SK-N-MC (cell line): ENCODE results near the gene LGALSL.

Experiments
- DNase-seq: peaks from one replicate; pipeline ENCODE4 v3.0.0-alpha.2; 2011; ENCODE audit warnings: low read depth, low spot score
- H3K27ac ChIP-seq: fragments of 200-600 bp; sonication (generic); 2 replicates; pipeline ENCODE4 v1.5.1; 2016; ENCODE audit warnings: mixed run types
- H3K36me3 ChIP-seq: fragments of 200-600 bp; sonication (generic); 2 replicates; pipeline ENCODE4 v1.6.1; 2017; ENCODE audit warnings: antibody characterized with exemption, low read length, mixed read lengths; ENCODE audit not compliant: insufficient read depth
- H3K4me3 ChIP-seq: fragments of 200-600 bp; sonication (generic); 2 replicates; pipeline ENCODE4 v1.5.1; 2016
- H3K9ac ChIP-seq: fragments of 200-600 bp; sonication (generic); 2 replicates; pipeline ENCODE4 v1.8.0; 2017; ENCODE audit warnings: mixed run types, mixed read lengths; ENCODE audit not compliant: insufficient read length
- H3K9me3 ChIP-seq: fragments of 200-600 bp; sonication (generic); 2 replicates; pipeline ENCODE4 v1.6.1; 2017; ENCODE audit warnings: low read depth, mild to moderate bottlenecking, antibody characterized with exemption, low read length, moderate library complexity, mixed read lengths
- EZH2 ChIP-seq: fragments of 200-600 bp; sonication (generic); IDR thresholded peaks from one replicate; pipeline ENCODE4 v1.6.1; 2017; ENCODE audit warnings: antibody characterized with exemption
- FOXP2 ChIP-seq: optimal IDR thresholded peaks from 2 replicates; pipeline ENCODE3; 2011; ENCODE audit warnings: mild to moderate bottlenecking, moderate library complexity; ENCODE audit not compliant: insufficient read depth; ENCODE audit errors: extremely low read length, control extremely low read depth
- POLR2AphosphoS5 ChIP-seq: IDR thresholded peaks from 2 replicates; pipeline ENCODE4 v1.6.1; 2012; ENCODE audit warnings: mild to moderate bottlenecking, low read depth, low read length, borderline replicate concordance

Gene LGALSL

DNA sequence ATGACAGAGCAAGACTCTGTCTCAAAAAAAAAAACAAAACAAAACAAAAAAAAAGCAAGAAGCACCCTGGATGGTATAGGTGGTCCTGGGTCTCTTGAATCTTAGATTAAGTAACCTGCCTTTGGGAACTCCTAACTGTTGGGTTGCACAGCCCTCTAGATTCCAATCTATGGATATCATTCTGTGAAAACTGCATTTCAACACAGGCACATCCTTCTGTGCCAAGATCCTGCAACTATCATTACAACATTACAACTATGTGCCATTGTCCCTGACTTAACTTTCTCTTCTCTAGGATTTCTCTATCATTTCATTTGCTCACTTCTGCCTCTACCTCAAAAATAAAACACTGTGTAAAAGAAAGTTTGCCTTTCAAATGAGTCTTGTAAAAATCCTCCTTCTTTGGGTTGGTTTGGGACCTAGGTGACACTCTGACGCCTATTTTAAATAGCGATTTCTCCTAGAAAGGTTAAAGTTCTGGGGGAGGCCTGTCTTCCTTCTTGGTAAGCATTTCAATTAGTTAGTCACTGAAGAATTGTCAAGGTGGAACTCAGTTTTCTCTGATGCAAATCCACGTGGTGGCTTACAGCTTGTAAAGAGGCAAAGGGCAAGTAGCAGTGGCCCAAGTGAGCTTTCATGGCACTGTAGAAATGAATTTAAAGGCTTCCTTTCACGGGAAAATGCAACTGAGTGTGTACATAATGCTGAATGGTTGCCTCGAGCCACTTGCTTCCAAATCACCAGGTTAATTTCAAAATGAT, 9.2 kb downstream of the LGALSL start:
- no peak overlapping the region for H3K9ac ChIP-seq
- DNase-seq = no peak
- peaks cover 14% of the 10 kb centered on the region for H3K36me3 ChIP-seq
- H3K9me3 ChIP-seq = no peaks in the 10 kb centered on the region
- no peak overlapping the region for H3K27ac ChIP-seq
- TF ChIP-seq EZH2 = no peak
- TF ChIP-seq FOXP2 = no peak
- no peak for TF ChIP-seq POLR2AphosphoS5
- H3K4me3 ChIP-seq = no peak overlapping the region

DNA sequence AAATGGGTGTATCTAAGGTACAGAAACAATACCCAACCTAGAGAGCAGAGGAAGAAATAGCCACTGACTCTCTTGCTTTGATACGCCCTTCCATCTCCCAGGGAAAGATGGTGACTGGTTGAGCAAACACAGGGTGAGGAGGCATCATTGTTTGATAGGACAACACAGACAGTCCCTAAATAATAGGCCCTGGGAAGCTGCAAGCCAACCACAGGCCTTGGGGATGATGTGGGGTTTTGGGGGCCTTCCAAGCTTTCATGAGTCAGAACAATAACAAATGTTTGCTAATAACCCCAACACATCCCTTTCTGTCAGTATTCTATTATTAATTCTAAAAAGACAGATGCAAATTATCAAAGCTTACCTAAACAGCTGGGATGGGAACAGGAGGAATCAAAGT, 9.8 kb downstream of the LGALSL start:
- H3K4me3 ChIP-seq = no peak overlapping the region
- H3K36me3 ChIP-seq = peaks cover 8% of the 10 kb centered on the region
- no peaks in the 10 kb centered on the region for H3K9me3 ChIP-seq
- no peak for DNase-seq
- TF ChIP-seq POLR2AphosphoS5 (no peak), EZH2 (no peak), FOXP2 (no peak)
- H3K27ac ChIP-seq = no peak overlapping the region
- no peak overlapping the region for H3K9ac ChIP-seq

DNA sequence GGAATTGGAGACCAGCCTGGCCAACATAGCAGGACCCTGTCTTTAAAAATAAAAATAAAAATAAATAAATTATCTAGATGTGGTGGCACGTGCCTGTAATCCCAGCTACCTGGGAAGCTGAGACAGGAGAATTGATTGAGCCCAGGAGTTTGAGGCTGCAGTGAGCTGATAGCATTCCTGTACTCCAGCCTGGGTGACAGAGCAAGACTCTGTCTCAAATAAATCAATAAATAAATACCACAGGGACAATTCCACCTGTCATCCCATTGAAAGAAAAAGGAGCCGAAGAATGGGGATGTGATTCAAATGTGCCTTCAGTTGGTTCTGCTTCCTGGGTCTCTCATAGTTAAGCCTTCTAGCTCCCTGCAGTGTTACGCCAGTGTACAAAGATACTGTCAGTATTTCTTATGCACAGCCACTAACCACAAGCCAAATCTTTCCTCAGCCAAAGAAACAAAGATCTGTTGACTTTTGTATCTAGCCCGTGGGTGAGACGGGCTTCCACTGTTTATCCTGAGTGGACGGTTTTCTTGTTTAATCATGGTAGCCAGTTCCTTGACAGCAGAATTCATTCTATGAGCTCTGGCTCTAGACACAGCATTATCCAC, 12.6 kb downstream of the LGALSL start:
- no peak for DNase-seq

DNA sequence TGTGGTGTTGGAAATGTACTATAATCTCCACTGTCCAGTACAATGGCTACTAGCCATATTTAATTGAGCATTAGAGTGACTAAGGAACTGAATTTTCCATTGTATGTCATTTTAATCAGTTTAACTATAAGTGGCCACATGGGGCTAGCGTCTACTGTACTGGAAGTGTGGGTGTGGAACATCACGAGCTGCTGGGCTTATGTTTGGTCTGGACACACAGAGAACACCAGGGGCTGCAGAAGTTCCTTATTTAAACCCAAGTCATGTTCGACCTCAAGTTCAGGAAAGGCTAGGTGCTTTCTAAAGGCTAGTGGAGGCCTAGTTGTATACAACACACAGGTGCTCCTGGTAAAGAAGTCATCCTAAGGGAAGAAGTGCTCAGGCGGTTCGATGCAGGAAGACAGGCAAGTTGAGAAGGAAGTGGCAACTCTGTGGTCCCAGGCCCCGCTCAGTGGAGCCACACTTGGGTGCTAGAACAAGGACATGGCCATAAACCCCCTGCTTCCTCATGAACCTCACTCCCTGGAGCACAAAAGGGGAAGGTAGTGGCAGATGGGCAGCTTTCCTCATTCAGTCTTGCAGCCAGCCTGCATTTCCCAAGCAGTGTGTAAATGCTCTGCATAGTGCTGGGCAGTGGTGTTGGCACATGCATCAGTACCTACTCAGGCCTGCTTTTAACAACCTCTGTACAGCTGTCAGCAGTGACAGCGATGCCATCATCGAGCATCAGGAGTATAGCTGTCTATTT, 13.3 kb downstream of the LGALSL start:
- Histone ChIP-seq H3K9me3 (no peaks in the 10 kb centered on the region), H3K4me3 (no peak overlapping the region), H3K36me3 (no peaks in the 10 kb centered on the region), H3K27ac (no peak overlapping the region), H3K9ac (no peak overlapping the region)
- TF ChIP-seq POLR2AphosphoS5 = no peak
- TF ChIP-seq FOXP2 = no peak
- TF ChIP-seq EZH2 = no peak
- DNase-seq = no peak

More for the DNA sequence above, 12.6 kb downstream of the LGALSL start:
- H3K4me3 ChIP-seq = no peak overlapping the region
- no peak overlapping the region for H3K9ac ChIP-seq
- TF ChIP-seq FOXP2 (no peak), POLR2AphosphoS5 (no peak), EZH2 (no peak)
- H3K36me3 ChIP-seq = no peaks in the 10 kb centered on the region
- H3K27ac ChIP-seq = no peak overlapping the region
- no peaks in the 10 kb centered on the region for H3K9me3 ChIP-seq

DNA sequence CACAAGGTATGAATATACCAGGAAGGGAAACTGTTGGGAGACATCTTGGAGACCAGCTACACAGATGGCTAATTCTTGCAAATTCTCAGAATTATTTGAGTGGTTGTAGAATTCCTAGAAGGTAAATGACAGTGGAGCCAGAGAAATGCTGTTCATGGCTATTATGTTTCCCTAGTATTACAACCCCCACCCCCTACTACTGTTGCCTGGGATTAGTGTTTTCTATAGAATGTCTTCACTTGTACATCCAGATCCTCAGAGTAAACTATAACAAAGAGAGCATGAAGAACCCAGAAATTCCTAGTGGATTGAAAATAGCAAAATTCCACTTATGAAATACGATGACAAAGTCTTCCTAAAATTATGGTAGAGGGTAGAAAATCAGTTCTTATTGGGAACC, 15.3 kb downstream of the LGALSL start:
- Histone ChIP-seq H3K36me3 (no peaks in the 10 kb centered on the region), H3K9ac (no peak overlapping the region), H3K4me3 (no peak overlapping the region), H3K9me3 (no peaks in the 10 kb centered on the region), H3K27ac (no peak overlapping the region)
- no peak for DNase-seq
- TF ChIP-seq POLR2AphosphoS5 = no peak
- TF ChIP-seq FOXP2 = no peak
- no peak for TF ChIP-seq EZH2

DNA sequence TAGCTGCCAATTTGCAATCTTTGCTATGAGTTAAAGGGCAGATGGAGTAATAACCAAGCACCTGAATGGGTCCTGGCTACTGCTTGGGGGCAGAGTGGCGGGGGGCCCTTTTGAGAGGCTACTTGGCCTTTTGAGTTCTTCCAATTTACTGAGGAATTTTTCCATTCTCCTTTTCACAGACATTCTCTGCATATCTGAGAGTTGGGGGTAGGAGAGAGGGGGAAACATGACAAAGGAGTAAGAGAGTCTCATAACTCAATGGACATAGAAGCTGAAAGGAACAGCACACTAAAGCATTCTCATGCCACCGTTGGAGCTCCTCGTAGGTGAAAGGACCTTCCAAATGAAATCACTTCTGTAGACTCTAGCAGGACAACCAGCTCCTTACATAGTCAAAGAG, 16.1 kb downstream of the LGALSL start:
- no peak overlapping the region for H3K4me3 ChIP-seq
- no peak for TF ChIP-seq POLR2AphosphoS5
- no peak for TF ChIP-seq EZH2
- TF ChIP-seq FOXP2 = no peak

DNA sequence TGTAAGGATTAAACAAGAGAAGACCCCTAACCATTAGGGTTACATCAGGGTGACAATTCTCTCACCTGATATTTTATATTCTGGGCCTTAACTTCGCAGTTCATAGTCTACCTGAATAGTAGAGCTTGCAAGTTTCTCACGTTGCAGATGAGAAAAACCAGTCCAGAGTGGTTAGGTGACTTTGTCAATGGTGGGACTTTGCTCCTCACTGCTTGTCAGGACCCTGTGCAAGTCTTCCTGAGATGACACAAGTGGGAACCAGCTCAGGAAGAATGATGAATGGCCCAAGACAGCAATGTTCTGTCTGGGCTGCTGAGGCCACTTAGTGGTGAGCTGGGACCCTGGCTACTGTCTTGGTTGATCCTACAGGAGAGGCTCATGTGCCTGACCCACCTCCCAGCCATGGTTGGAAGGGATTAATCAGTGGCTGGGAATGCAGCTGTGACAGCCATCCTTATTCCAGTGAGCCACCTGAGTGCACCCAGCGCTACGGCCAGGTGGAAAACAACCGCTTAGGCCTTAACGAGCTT, 16.9 kb downstream of the LGALSL start:
- DNase-seq = no peak
- no peaks in the 10 kb centered on the region for H3K9me3 ChIP-seq

More for the DNA sequence above, 16.1 kb downstream of the LGALSL start:
- H3K27ac ChIP-seq = no peak overlapping the region
- no peaks in the 10 kb centered on the region for H3K9me3 ChIP-seq
- no peak overlapping the region for H3K9ac ChIP-seq
- DNase-seq = no peak
- H3K36me3 ChIP-seq = no peaks in the 10 kb centered on the region

DNA sequence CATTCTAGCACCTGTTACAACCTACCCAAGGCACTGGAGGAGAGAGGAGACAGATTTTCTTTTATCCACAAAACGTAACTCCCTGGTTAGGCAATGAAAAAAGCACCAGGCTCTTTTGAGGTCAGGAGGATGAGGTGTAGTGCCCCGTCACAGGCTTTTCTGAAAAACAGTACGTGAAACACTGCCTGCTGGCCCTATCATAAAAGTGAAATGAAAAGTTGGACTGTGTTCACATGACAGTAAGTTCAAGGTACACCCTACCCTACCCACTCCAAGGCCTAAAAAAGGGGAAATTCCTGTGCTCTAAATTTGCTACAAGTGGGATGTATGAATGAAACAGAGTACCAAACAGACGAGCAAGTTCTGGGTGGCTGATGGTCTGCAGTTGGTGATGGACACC, 17.6 kb downstream of the LGALSL start:
- TF ChIP-seq EZH2 = no peak
- TF ChIP-seq FOXP2 = no peak
- TF ChIP-seq POLR2AphosphoS5 = no peak
- DNase-seq = no peak
- no peak overlapping the region for H3K27ac ChIP-seq
- H3K36me3 ChIP-seq = no peaks in the 10 kb centered on the region
- no peak overlapping the region for H3K9ac ChIP-seq
- H3K9me3 ChIP-seq = no peaks in the 10 kb centered on the region
- H3K4me3 ChIP-seq = no peak overlapping the region

More for the DNA sequence above, 16.9 kb downstream of the LGALSL start:
- H3K27ac ChIP-seq = no peak overlapping the region
- no peak overlapping the region for H3K4me3 ChIP-seq
- H3K9ac ChIP-seq = no peak overlapping the region
- TF ChIP-seq FOXP2 = no peak
- TF ChIP-seq EZH2 = no peak
- TF ChIP-seq POLR2AphosphoS5 = no peak
- no peaks in the 10 kb centered on the region for H3K36me3 ChIP-seq
